ENCODE results near the gene ZNF195.
"Not testable (repeated sequence)": the region's sequence is repeated elsewhere in the genome, so short reads cannot be mapped to it uniquely, and the experiment has no call there.

- TF ChIP-seq CTCF, POLR2A (IDR thresholded peaks at IDR 0.05): not testable (repeated sequence)
Observed at GRCh38 chr11:3395468-3395867, 16.5 kb upstream of the ZNF195 start.
